Peyer's patch (tissue), 4 donors: ENCODE data around the gene LSM8.
"Not testable (repeated sequence)": the region's sequence is repeated elsewhere in the genome, so short reads cannot be mapped to it uniquely, and the experiment has no call there.

ENCODE experiments used
- POLR2A ChIP-seq, 2 donors: fragments of 450-650 bp; IDR thresholded peaks; one replicate each; pipeline ENCODE4 v1.5.1; 2017; ENCODE audit warnings: antibody characterized with exemption in 2 of 2, mild to moderate bottlenecking in 2 of 2, moderate library complexity in 2 of 2
- TF ChIP-seq, protein P1 (sequence below), 6 experiments: fragments of 450-650 bp in 4 of 6; fragments of 200-600 bp in 2 of 6; sonication (generic) in 1 of 6; IDR thresholded peaks; one replicate each; pipeline ENCODE4 v1.5.1; 2017 to 2019; ENCODE audit warnings: antibody characterized with exemption in 6 of 6, mild to moderate bottlenecking in 3 of 6, moderate library complexity in 1 of 6

DNA sequence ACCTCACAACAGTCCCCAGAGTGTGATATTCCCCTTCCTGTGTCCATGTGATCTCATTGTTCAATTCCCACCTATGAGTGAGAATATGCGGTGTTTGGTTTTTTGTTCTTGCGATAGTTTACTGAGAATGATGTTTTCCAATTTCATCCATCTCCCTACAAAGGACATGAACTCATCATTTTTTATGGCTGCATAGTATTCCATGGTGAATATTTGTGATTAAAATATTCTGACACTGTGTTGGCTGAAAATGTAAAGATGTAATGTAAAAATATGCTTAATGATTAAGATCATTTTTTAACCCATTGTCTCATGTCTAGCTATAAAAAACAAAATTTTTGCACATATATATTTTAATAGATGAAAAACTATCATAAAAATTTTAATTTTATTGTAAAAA lies 56.4 kb downstream of the LSM8 start:
- TF ChIP-seq, protein P1, sequence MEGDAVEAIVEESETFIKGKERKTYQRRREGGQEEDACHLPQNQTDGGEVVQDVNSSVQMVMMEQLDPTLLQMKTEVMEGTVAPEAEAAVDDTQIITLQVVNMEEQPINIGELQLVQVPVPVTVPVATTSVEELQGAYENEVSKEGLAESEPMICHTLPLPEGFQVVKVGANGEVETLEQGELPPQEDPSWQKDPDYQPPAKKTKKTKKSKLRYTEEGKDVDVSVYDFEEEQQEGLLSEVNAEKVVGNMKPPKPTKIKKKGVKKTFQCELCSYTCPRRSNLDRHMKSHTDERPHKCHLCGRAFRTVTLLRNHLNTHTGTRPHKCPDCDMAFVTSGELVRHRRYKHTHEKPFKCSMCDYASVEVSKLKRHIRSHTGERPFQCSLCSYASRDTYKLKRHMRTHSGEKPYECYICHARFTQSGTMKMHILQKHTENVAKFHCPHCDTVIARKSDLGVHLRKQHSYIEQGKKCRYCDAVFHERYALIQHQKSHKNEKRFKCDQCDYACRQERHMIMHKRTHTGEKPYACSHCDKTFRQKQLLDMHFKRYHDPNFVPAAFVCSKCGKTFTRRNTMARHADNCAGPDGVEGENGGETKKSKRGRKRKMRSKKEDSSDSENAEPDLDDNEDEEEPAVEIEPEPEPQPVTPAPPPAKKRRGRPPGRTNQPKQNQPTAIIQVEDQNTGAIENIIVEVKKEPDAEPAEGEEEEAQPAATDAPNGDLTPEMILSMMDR (IDR thresholded peaks at IDR 0.05), result not testable (repeated sequence)
- not testable (repeated sequence) for TF ChIP-seq POLR2A (IDR thresholded peaks at IDR 0.05)
